Subcutaneous abdominal adipose tissue (tissue), 5 donors: Measurements from ENCODE around the gene LIPT2.
A peak's percentile ranks its signal among the peaks of the same experiment; 100 is the strongest.

Source experiments
- H3K27ac ChIP-seq: one replicate; pipeline ENCODE4 v1.7.0; 2013; ENCODE audit warnings: low read depth, mild to moderate bottlenecking, inconsistent platforms, low read length, moderate library complexity
- H3K27me3 ChIP-seq, 5 donors: one replicate each; pipeline ENCODE4 v1.7.0; 2013; ENCODE audit warnings: low read length in 5 of 5, inconsistent platforms in 1 of 5; ENCODE audit not compliant: control insufficient read depth in 5 of 5, insufficient read depth in 4 of 5
- H3K36me3 ChIP-seq, 5 donors: one replicate each; pipeline ENCODE4 v1.7.0; 2013; ENCODE audit warnings: low read length in 5 of 5; ENCODE audit not compliant: control insufficient read depth in 5 of 5, insufficient read depth in 5 of 5
- H3K4me1 ChIP-seq, 5 donors: one replicate each; pipeline ENCODE4 v1.7.0; 2013; ENCODE audit warnings: low read length in 5 of 5, mild to moderate bottlenecking in 3 of 5, moderate library complexity in 1 of 5; ENCODE audit not compliant: control insufficient read depth in 5 of 5, insufficient read depth in 5 of 5
- H3K4me3 ChIP-seq, 5 donors: one replicate each; pipeline ENCODE4 v1.7.0; 2013; ENCODE audit warnings: low read length in 5 of 5, low read depth in 1 of 5
- H3K9ac ChIP-seq, 5 donors: one replicate each; pipeline ENCODE4 v1.7.0; 2013; ENCODE audit warnings: low read length in 5 of 5, mild to moderate bottlenecking in 4 of 5, moderate library complexity in 3 of 5
- H3K9me3 ChIP-seq, 5 donors: one replicate each; pipeline ENCODE4 v1.7.0; 2013; ENCODE audit warnings: low read length in 5 of 5; ENCODE audit not compliant: control insufficient read depth in 5 of 5
- donor health status: healthy.
- donor health status: healthy.
- donor health status: healthy.
- donor health status: healthy.
- donor health status: healthy.

Gene LIPT2

DNA sequence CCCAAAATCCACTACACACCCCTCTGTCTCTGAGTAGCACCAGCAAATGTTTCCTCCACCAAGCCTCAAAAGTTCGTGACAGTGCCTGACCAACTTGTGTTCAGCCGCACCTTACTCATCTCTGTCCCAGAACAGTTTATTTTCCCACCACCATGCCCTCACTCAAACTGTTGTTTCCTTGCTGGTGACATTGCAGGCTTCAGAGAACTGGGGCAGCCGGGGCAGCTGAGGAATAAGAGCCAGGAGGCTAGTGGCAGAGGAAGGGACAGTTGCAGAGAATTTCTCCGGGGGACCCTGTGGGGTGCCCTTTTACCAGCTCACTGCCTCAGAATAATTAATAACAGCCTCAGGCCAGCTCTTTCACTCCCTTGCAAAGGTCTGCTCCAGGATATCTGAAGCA lies 25.5 kb downstream of the LIPT2 start:
- Histone ChIP-seq H3K27ac (no peak overlapping the region), H3K27me3 (no peaks in the 10 kb centered on the region), H3K9me3 (no peaks in the 10 kb centered on the region), H3K4me1 (peaks cover 2 to 33% (median 28%) of the 10 kb centered on the region in 5 donors), H3K4me3 (peak overlapping the region in 4 of 5 donors; percentile 42 to 85 (median 77)), H3K9ac (peak overlapping the region in 3 of 5 donors; percentile 53 to 77 (median 73)), H3K36me3 (no peaks in the 10 kb centered on the region)

DNA sequence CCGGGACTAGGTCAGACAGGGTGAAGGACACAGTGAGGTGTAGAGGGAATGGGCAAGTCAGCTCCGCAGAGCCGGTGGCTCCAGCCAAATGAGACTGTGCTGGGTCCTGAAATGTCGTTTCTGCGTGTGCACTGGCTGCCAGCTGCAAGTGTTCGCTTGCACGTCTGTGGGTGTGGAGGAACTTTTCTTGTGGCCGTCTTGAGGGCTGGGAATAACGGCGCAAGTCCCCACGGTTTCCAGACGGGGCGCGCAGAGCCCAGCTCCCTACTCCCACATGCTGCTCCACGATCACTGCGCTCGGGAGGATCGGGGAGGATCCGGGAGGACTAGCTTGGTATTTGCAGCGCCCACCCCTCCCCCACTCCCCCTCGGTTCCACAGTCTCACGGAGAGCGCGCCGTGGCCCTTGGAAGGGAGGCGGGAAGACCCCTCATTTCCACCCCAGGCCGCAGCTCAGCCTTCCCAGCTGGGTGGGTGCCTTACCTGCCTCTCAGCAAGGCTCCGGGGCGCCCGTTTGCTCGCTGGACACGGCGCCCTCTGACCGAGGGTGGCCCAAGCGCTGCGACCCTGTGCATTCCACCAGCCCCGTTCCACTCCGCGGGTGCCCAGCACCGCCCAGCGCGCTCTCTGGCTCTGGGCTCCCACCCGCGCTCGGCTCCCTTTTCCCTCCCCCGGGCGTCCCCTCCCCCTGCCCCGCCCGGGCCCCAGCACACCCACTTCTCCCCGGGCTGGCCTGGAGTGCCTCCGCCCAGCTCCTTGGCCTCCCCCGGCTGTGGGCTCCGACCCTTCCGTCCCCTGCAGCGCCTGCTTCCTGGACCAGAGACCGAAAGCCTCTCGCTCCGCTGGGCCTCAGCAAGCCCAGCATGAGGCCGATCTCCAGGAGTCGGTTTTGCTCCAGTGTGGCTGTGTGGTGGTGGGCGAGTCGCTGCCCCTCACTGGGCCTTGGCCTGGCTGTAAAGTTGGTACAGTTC lies 26.3 kb downstream of the LIPT2 start, which contains the start of gene KCNE3:
TSS of gene KCNE3 (minus strand) at position 634 of the 970 bp plus-strand sequence. CDS start 9,986 bp downstream, outside the sequence.
- H3K36me3 ChIP-seq = no peaks in the 10 kb centered on the region
- H3K4me1 ChIP-seq = peaks cover 2 to 42% (median 28%) of the 10 kb centered on the region in 5 donors
- H3K9ac ChIP-seq = peak within 1 kb of the TSS in 4 of 5 donors; percentile 38 to 77 (median 68)
- H3K4me3 ChIP-seq = peak within 1 kb of the TSS; percentile 70 to 86 (median 84)
- H3K9me3 ChIP-seq = no peaks in the 10 kb centered on the region
- no peaks in the 10 kb centered on the region for H3K27me3 ChIP-seq
- no peak within 1 kb of the TSS for H3K27ac ChIP-seq

DNA sequence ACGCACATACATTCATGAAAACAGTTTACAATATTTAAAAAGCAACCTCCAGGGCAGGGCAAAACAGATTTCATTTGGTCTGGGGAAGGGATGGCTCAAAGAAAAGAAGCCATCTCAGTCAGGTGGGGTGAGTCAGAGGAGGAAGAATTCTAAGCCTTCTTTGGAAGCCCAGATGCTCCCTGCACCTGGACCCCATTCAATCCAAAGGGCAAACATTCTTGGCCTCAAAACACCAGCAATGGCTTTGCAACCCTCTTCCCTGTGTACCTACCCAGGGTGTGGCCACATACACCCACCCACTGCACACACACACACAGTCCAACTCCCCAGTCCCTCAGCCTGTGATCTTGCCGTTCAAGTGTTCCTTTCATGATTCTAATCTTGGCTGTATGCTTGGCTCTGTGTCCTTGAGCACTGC lies 28.2 kb downstream of the LIPT2 start:
- H3K27me3 ChIP-seq = no peaks in the 10 kb centered on the region
- H3K4me3 ChIP-seq = no peak overlapping the region
- H3K4me1 ChIP-seq = peaks cover 2 to 61% (median 41%) of the 10 kb centered on the region in 5 donors
- H3K9me3 ChIP-seq = no peaks in the 10 kb centered on the region
- no peaks in the 10 kb centered on the region for H3K36me3 ChIP-seq
- no peak overlapping the region for H3K9ac ChIP-seq
- H3K27ac ChIP-seq = no peak overlapping the region

- Histone ChIP-seq H3K36me3 (no peaks in the 10 kb centered on the region), H3K4me3 (no peak overlapping the region), H3K27ac (no peak overlapping the region), H3K9me3 (no peaks in the 10 kb centered on the region), H3K4me1 (peaks cover 2 to 66% (median 45%) of the 10 kb centered on the region in 5 donors), H3K9ac (no peak overlapping the region), H3K27me3 (no peaks in the 10 kb centered on the region)
Measured at GRCh38 chr11:74464746-74465145, 28.8 kb downstream of the LIPT2 start.

DNA sequence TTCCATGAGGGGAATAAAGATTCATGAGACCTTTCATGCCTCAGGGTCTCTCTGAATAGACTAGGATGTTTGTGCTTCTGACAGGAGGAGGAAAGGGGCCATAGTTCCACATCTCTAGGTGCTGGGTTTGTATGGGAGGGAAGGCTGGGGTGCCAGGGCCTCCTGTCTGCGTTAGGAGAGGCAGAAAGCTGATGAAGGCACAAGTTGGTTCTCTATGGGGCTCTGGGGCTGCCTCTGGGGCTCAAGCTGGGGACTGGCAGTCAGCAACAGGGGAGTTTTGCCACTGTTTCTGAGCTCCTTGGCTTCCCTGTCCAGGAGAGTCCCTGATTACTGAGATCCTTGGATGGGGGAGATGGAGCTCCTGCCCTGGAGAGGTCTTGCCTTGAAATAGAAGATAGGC lies 30.3 kb downstream of the LIPT2 start:
- Histone ChIP-seq H3K4me1 (peaks cover 2 to 62% (median 49%) of the 10 kb centered on the region in 5 donors), H3K9ac (no peak overlapping the region), H3K27ac (no peak overlapping the region), H3K36me3 (peaks cover 0 to 3% (median 0%) of the 10 kb centered on the region in 5 donors), H3K9me3 (no peaks in the 10 kb centered on the region), H3K4me3 (no peak overlapping the region), H3K27me3 (no peaks in the 10 kb centered on the region)

DNA sequence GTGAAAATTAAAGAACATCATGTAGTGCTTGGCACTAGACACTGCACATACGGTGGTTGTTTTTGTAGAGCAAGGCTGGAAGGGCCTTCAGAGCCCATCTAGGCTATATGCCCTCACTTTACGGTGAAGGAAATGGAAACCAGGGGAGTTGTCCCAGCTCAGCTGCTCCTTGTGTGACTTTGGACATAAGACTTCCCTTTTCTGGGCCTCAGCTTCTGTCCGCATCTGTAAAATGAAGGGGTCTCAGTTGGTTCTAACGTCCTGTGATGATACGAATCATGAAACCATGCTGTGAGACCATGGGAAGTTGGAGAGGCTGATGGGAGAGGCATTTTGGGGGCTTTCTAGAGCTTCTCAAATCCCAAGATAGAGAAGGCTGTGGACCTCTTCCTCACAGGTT lies 30.9 kb downstream of the LIPT2 start:
- H3K27ac ChIP-seq = no peak overlapping the region
- peaks cover 2 to 57% (median 45%) of the 10 kb centered on the region in 5 donors for H3K4me1 ChIP-seq
- H3K9me3 ChIP-seq = no peaks in the 10 kb centered on the region
- peaks cover 0 to 3% (median 0%) of the 10 kb centered on the region in 5 donors for H3K36me3 ChIP-seq
- no peaks in the 10 kb centered on the region for H3K27me3 ChIP-seq
- peak overlapping the region in 2 of 5 donors; percentile 56 to 58 for H3K4me3 ChIP-seq
- H3K9ac ChIP-seq = peak overlapping the region in 1 of 5 donors; percentile 65

- Histone ChIP-seq H3K9ac (peak overlapping the region in 3 of 5 donors; percentile 61 to 71 (median 65)), H3K36me3 (peaks cover 0 to 8% (median 4%) of the 10 kb centered on the region in 5 donors), H3K27me3 (no peaks in the 10 kb centered on the region), H3K9me3 (no peaks in the 10 kb centered on the region), H3K4me3 (peak overlapping the region; percentile 33 to 58 (median 41)), H3K27ac (peak overlapping the region; percentile 77), H3K4me1 (peaks cover 2 to 55% (median 44%) of the 10 kb centered on the region in 5 donors)
Measured at GRCh38 chr11:74462009-74462408, 31.5 kb downstream of the LIPT2 start.

DNA sequence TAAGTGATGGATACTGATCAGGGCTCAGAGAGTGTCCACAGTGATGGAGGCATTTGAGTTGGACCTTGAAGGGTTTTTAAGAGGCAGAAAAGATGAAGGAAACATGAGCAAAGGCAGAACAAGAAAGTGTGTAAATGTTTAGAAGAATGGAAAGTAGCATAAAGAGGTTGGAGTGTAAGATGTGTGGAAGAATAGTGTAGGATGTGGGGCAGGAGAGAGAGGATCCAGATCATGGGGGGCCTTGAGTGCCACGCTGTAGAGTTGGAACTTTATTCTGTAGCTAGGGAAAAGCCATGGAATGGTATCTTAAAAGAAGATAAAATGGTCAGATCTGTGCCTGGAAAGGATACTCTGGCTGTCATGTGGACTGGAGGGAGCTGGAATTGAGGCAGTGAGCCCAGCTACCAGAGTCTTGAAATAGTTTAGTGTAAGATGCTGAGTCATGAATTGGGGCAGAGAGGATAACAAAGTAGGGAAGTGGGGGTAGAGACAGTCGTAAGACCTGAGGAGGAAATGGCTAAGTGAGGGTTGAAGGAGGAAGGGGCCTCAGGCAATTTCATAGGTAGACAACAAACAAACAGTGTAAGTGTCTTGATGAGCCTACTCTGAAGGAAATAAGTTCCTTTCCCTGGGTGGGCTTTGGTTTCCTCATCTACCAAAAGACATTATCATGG lies 32.9 kb downstream of the LIPT2 start:
- H3K27ac ChIP-seq = peak overlapping the region; percentile 77
- peak overlapping the region in 2 of 5 donors; percentile 56 to 58 for H3K4me3 ChIP-seq
- peak overlapping the region in 4 of 5 donors; percentile 46 to 71 (median 64) for H3K9ac ChIP-seq
- no peaks in the 10 kb centered on the region for H3K9me3 ChIP-seq
- H3K4me1 ChIP-seq = peaks cover 0 to 43% (median 31%) of the 10 kb centered on the region in 5 donors
- no peaks in the 10 kb centered on the region for H3K27me3 ChIP-seq
- H3K36me3 ChIP-seq = peaks cover 0 to 16% (median 5%) of the 10 kb centered on the region in 5 donors

DNA sequence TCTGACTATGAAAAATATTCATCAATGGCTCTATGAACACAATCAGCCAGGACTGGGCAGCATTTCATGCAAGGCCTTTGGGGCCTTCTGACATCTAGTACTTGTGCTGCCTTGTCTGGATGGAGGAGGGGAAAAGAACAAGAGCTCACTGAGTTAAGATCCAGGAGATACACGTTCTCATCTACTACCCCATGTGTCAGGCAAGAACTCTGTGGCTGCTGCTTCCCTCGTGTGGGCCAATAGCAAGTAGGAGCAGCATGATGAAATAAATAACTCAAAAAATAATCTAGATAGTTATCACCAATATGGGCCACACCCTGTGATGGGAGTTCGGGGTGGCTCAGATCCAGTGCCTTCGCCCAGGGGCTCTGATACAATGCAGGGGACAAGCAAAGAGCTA lies 33.5 kb downstream of the LIPT2 start:
- H3K27ac ChIP-seq = no peak overlapping the region
- H3K9ac ChIP-seq = peak overlapping the region in 4 of 5 donors; percentile 4 to 65 (median 42)
- no peaks in the 10 kb centered on the region for H3K9me3 ChIP-seq
- no peaks in the 10 kb centered on the region for H3K27me3 ChIP-seq
- peaks cover 0 to 16% (median 5%) of the 10 kb centered on the region in 5 donors for H3K36me3 ChIP-seq
- H3K4me3 ChIP-seq = peak overlapping the region in 2 of 5 donors; percentile 56 to 58
- H3K4me1 ChIP-seq = peaks cover 0 to 43% (median 31%) of the 10 kb centered on the region in 5 donors
